Heart right ventricle (tissue), 16 donors: ENCODE results near the gene DIP2C. TPM values are rescaled to one million over a fixed set of nuclear protein-coding genes. Genes with fewer than 3 reads are reported as not detected.
"Not testable (repeated sequence)": the region's sequence is repeated elsewhere in the genome, so short reads cannot be mapped to it uniquely, and the experiment has no call there.

Source experiments
- ATAC-seq, 8 donors: fragments of 200-7000 bp; cut with Tn5 transposase; one replicate each; pipeline ENCODE4 v1.9.1; 2020; ENCODE audit warnings: mild to moderate bottlenecking in 8 of 8, moderate library complexity in 8 of 8, moderate number of reproducible peaks in 1 of 8
- DNase-seq, 2 donors: peaks; one replicate each; pipeline ENCODE4 v3.0.0-alpha.2; 2020
- H3K27ac ChIP-seq, 10 donors: fragments of 200-600 bp; sonication (generic) in 2 of 10; one replicate each; pipeline versions ENCODE4 v1.5.0 to v1.8.0; 2020 to 2022; ENCODE audit warnings: mild to moderate bottlenecking in 3 of 10
- H3K27me3 ChIP-seq, 7 donors: fragments of 200-600 bp; one replicate each; pipeline ENCODE4 v1.8.0; 2021 to 2022; ENCODE audit warnings: mild to moderate bottlenecking in 2 of 7
- H3K36me3 ChIP-seq, 9 donors: fragments of 200-600 bp; sonication (generic) in 1 of 9; one replicate each; pipeline versions ENCODE4 v1.5.0 to v1.8.0; 2020 to 2022; ENCODE audit warnings: mild to moderate bottlenecking in 2 of 9
- H3K4me1 ChIP-seq, 9 donors: fragments of 200-600 bp; sonication (generic) in 1 of 9; one replicate each; pipeline versions ENCODE4 v1.5.0 to v1.8.0; 2020 to 2022; ENCODE audit warnings: mild to moderate bottlenecking in 4 of 9
- H3K4me3 ChIP-seq, 10 donors: fragments of 200-600 bp; sonication (generic) in 2 of 10; one replicate each; pipeline versions ENCODE4 v1.5.0 to v1.8.0; 2020 to 2022; ENCODE audit warnings: mild to moderate bottlenecking in 7 of 10, moderate library complexity in 2 of 10
- H3K9me3 ChIP-seq, 11 donors: fragments of 200-600 bp in 10 of 11; sonication (generic) in 2 of 11; one replicate each; pipeline versions ENCODE4 v1.5.0 to v1.8.0; 2013 to 2022; ENCODE audit warnings: mild to moderate bottlenecking in 2 of 11, control low read depth in 1 of 11, moderate library complexity in 1 of 11
- CTCF ChIP-seq, 9 donors: fragments of 200-600 bp; sonication (generic) in 2 of 9; IDR thresholded peaks; one replicate each; pipeline versions ENCODE4 v1.5.0 to v1.8.0; 2021 to 2022; ENCODE audit warnings: antibody characterized with exemption in 9 of 9, mild to moderate bottlenecking in 5 of 9, moderate library complexity in 1 of 9
- WGBS, 2 donors: extraction: QIAGEN DNeasy Blood & Tissue Kit; methylation state at CpG; one replicate each; pipeline ENCODE4 v1.1.7; 2013; ENCODE audit warnings: inconsistent platforms in 1 of 2; 5-methylcytosine and 5-hydroxymethylcytosine counted together
- intact Hi-C, 10 donors: fragments of 100-400 bp; cut with DNase I; formaldehyde crosslinking; loops; one replicate each; pipeline versions ENCODE4 v1.11.1 to v1.14.2; 2022
- polyA plus RNA-seq, 2 donors: library from polyadenylated mRNA; stranded (reverse); fragments of 200-250 nt; gene quantifications; one replicate each; pipeline ENCODE4 v1.2.3, GENCODE V29; 2013
- total RNA-seq, 10 donors: library from RNA; stranded (reverse); fragmentation: NEBNext Ultra II Directional in 3 of 10; extraction: Animal tissue kit (Norgen Biotek cat#: 25700) in 3 of 10; gene quantifications; one replicate each; pipeline versions ENCODE4 v1.2.1 to v1.2.4, GENCODE V29; 2021 to 2023
- donor health status: Arrhythmogenic right ventricular cardiomyopathy.
- donor health status: ischemic (EF 13 %, LVEDD 7.1; RV severe dilation, severe dysfunction).
- donor health status: healthy with polysubstance abuse.
- donor health status: DM: no; HTN: yes; CAD: no.
- donor health status: DM: no; HTN: no; CAD: no.
- donor health status: ischemic (EF 25% LVEDD 6.9; RV normal size, moderate dysfunction).
- donor health status: ischemic (EF 25% LVEDD 5.7; RV mildly dilated, moderate dysfunction).
- donor health status: healthy.
- donor health status: DM: yes; HTN: yes; CAD: no.
- donor health status: Ischemic cardiomyopathy.
- donor health status: ischemic (EF 35%, LVEDD 5.7; RV mildly dilated, moderate dysfunction).
- donor health status: nonischemic (EF 11% LVEDD 7.7; RV severe dilation, severe dysfunction).
- donor health status: DM: yes; HTN: yes; CAD: no.
- donor health status: PGD.
- donor health status: ischemic (EF 29% LVEDD 5.4; RV normal size, mild dysfunction).
- donor health status: nonischemic (EF 23%, LVEDD 6.1; RV moderate dilation, normal function).

The DIP2C gene
- total and polyA plus RNA-seq, 12 donors, result 7.1 to 48.2 (median 33.7) TPM

DNA sequence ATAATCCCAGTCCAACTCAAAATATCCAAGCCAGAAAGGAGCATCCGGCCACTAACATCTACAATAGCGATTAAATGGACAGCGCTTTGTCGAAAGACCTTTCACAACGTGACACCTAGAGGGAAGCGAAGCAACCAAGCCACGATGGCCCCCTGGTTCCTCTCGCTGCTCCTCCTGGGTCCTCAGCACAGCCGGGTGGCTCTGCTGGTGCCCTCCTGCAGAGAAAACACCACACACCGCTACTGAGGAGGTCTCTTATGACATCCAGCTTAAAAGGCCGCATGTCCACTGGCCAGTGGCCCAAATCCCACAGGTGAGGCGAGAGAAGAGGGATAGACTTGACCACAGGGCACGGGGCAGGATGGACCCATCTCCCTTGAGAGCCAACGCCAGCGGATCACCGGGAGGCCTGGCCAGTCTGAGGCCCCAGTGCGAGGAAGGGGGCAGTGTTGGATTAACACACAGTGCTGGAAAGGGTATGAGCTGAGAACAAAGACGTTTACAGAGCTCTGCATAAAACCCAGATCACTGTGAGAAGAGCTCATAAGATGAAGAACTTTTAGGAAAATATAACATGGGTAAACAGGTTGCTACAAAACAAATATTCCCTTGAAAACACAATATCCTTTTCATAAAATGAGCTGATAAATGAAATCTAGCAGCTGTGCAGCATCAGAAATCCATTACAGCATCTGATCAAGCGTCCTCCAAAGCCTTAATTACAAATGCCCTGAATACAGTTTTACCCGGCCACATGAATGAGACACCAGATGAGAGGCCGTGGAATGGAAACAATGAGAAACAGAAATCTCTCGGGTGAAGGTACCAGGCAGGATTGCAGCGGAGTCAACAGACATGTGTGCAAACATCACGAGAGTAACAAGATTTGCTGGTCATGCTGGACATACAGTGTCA, 236.7 kb downstream of the DIP2C start:
- WGBS, 2 donors, result 90% methylated on average over 24 of the region's 24 CpGs
- Histone ChIP-seq H3K27ac (no peak overlapping the region), H3K9me3 (peaks cover 0 to 7% (median 0%) of the 10 kb centered on the region in 11 donors), H3K4me1 (peaks cover 0 to 39% (median 19%) of the 10 kb centered on the region in 9 donors), H3K4me3 (no peak overlapping the region), H3K36me3 (no peaks in the 10 kb centered on the region), H3K27me3 (no peaks in the 10 kb centered on the region)
- intact Hi-C loops, result no loop called here
- ATAC-seq (peak in 3 of 8 donors; percentile 29 to 56 (median 33)), DNase-seq (no peak)
- no peak for TF ChIP-seq CTCF (IDR thresholded peaks at IDR 0.05)

DNA sequence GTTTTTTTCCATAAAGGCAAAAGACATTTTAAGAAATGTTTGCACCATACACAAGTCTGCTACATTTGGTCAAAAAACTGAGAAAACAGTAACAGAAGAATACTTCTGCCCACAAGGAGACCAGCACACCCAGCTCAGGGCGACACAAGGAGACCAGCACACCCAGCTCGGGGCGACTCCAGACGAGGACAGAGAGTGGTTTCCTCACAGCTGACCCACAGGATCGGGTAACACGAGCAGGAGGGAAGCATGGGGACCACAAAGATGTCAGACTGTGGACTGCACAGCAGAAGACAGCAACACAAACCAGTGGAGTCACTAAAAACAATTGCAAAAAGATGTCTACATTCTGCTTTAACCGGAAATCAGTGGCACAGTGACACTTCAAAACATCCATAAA, 237.6 kb downstream of the DIP2C start:
- 91 to 93% methylated on average over 7 of the region's 7 CpGs for WGBS, 2 donors
- Histone ChIP-seq H3K27me3 (no peaks in the 10 kb centered on the region), H3K27ac (no peak overlapping the region), H3K36me3 (no peaks in the 10 kb centered on the region), H3K9me3 (peaks cover 0 to 7% (median 0%) of the 10 kb centered on the region in 11 donors), H3K4me1 (peaks cover 0 to 34% (median 19%) of the 10 kb centered on the region in 9 donors), H3K4me3 (no peak overlapping the region)
- TF ChIP-seq CTCF (IDR thresholded peaks at IDR 0.05), result no peak
- no peak for DNase-seq
- intact Hi-C loops, result no loop called here
- ATAC-seq, result no peak

GRCh38 chr10:451021-451471, 238.4 kb downstream of the DIP2C start:
- WGBS, 2 donors, result 71 to 74% methylated on average over 11 of the region's 11 CpGs
- Histone ChIP-seq H3K4me3 (no peak overlapping the region), H3K27ac (no peak overlapping the region), H3K27me3 (no peaks in the 10 kb centered on the region), H3K9me3 (peaks cover 0 to 7% (median 0%) of the 10 kb centered on the region in 11 donors), H3K4me1 (peaks cover 0 to 34% (median 19%) of the 10 kb centered on the region in 9 donors), H3K36me3 (no peaks in the 10 kb centered on the region)
- intact Hi-C loops, result no loop called here
- DNase-seq, result no peak
- peak in 5 of 8 donors; percentile 36 to 63 (median 42) for ATAC-seq
- no peak for TF ChIP-seq CTCF (IDR thresholded peaks at IDR 0.05)

- H3K4me1 ChIP-seq, result peaks cover 0 to 34% (median 19%) of the 10 kb centered on the region in 9 donors
- 55 to 58% methylated on average over 3 of the region's 3 CpGs for WGBS, 2 donors
- H3K27ac ChIP-seq, result no peak overlapping the region
- H3K9me3 ChIP-seq, result peaks cover 0 to 7% (median 0%) of the 10 kb centered on the region in 11 donors
- no peak for TF ChIP-seq CTCF (IDR thresholded peaks at IDR 0.05)
- H3K27me3 ChIP-seq, result no peaks in the 10 kb centered on the region
- intact Hi-C loops, result no loop called here
- H3K36me3 ChIP-seq, result no peaks in the 10 kb centered on the region
- ATAC-seq (no peak), DNase-seq (no peak)
- H3K4me3 ChIP-seq, result no peak overlapping the region
Observed at GRCh38 chr10:450463-450862, 239.0 kb downstream of the DIP2C start.

- H3K4me3 ChIP-seq, intact Hi-C loops, ATAC-seq, H3K27me3 ChIP-seq, H3K27ac ChIP-seq, H3K9me3 ChIP-seq, DNase-seq, H3K36me3 ChIP-seq: not testable (repeated sequence)
- WGBS, 2 donors, result 90 to 93% methylated on average over 4 of the region's 6 CpGs
- H3K4me1 ChIP-seq, result peaks cover 0 to 31% (median 14%) of the 10 kb centered on the region in 9 donors
Observed at GRCh38 chr10:449331-449730, 240.1 kb downstream of the DIP2C start.
